ENCODE measurements around the gene EEA1.
"Not testable (repeated sequence)": the region's sequence is repeated elsewhere in the genome, so short reads cannot be mapped to it uniquely, and the experiment has no call there.

EEA1 gene

GRCh38 chr12:92928962-92929915 lies at the start of gene EEA1:
Gene EEA1, minus strand, starts transcription at chr12:92929295. Its CDS starts 229 bp downstream, at chr12:92929066.
- DNase-seq (ENCODE audit: low spot score): peak; percentile 99

GRCh38 chr12:92978607-92979006 lies 49.5 kb upstream of the EEA1 start:
- no peak for DNase-seq (ENCODE audit: low spot score)

GRCh38 chr12:92977326-92977725 lies 48.2 kb upstream of the EEA1 start:
- DNase-seq (ENCODE audit: low spot score): no peak

GRCh38 chr12:92974759-92975158 lies 45.7 kb upstream of the EEA1 start:
- no peak for DNase-seq (ENCODE audit: low spot score)

GRCh38 chr12:92973614-92974013 lies 44.5 kb upstream of the EEA1 start:
- peak; percentile 64 for DNase-seq (ENCODE audit: low spot score)

- no peak for DNase-seq (ENCODE audit: low spot score)
Observed at GRCh38 chr12:92971859-92972524, 42.9 kb upstream of the EEA1 start.

GRCh38 chr12:92968176-92968813 lies 39.2 kb upstream of the EEA1 start:
- DNase-seq (ENCODE audit: low spot score): no peak

- not testable (repeated sequence) for DNase-seq (ENCODE audit: low spot score)
Observed at GRCh38 chr12:92964378-92964777, 35.3 kb upstream of the EEA1 start.

GRCh38 chr12:92961949-92962348 lies 32.9 kb upstream of the EEA1 start:
- DNase-seq (ENCODE audit: low spot score): no peak

GRCh38 chr12:92955997-92956663 lies 27.0 kb upstream of the EEA1 start:
- no peak for DNase-seq (ENCODE audit: low spot score)

- DNase-seq (ENCODE audit: low spot score): no peak
Observed at GRCh38 chr12:92953747-92954146, 24.7 kb upstream of the EEA1 start.

GRCh38 chr12:92952394-92952793 lies 23.3 kb upstream of the EEA1 start:
- DNase-seq (ENCODE audit: low spot score): no peak

- no peak for DNase-seq (ENCODE audit: low spot score)
Observed at GRCh38 chr12:92951006-92951405, 21.9 kb upstream of the EEA1 start.

GRCh38 chr12:92950011-92950410 lies 20.9 kb upstream of the EEA1 start:
- DNase-seq (ENCODE audit: low spot score): no peak

GRCh38 chr12:92949466-92949865 lies 20.4 kb upstream of the EEA1 start:
- no peak for DNase-seq (ENCODE audit: low spot score)

- no peak for DNase-seq (ENCODE audit: low spot score)
Observed at GRCh38 chr12:92947589-92948215, 18.6 kb upstream of the EEA1 start.

GRCh38 chr12:92945659-92946220 lies 16.6 kb upstream of the EEA1 start:
- DNase-seq (ENCODE audit: low spot score): peak; percentile 24

GRCh38 chr12:92943482-92944250 lies 14.6 kb upstream of the EEA1 start:
- no peak for DNase-seq (ENCODE audit: low spot score)

- no peak for DNase-seq (ENCODE audit: low spot score)
Observed at GRCh38 chr12:92942905-92943304, 13.8 kb upstream of the EEA1 start.

GRCh38 chr12:92939116-92939515 lies 10.0 kb upstream of the EEA1 start:
- DNase-seq (ENCODE audit: low spot score): no peak

- no peak for DNase-seq (ENCODE audit: low spot score)
Observed at GRCh38 chr12:92938638-92939037, 9.5 kb upstream of the EEA1 start.

Data from LoVo (cell line).